Measurements from ENCODE around the gene DHX8.

DNA sequence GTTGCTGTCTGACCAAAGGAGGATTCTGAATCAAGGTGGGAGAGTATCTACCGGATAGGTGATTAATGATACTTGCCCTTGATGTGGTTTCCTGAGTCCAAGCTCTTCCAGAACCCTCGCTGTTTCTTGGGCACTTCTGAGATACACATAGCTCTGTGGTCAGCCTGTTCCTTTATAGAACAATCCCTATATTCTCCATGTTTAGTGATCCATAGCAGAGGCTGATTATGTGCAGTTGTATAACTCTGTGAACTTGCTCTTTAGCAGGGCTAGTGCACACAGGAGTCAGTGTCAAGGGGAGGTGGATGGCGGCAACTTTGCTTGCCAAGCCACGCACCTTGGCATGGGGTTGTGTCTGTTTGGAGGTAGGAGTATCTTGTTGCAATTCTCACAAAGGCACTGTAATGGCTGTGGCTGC is 48.9 kb upstream of the DHX8 start:
- no peak for TF ChIP-seq CTCF (IDR thresholded peaks at IDR 0.05)
- no peak for TF ChIP-seq POLR2A (IDR thresholded peaks at IDR 0.05)

All from transverse colon (tissue), 3 donors.